Diencephalon (tissue), 1 donor: Measurements from ENCODE around the gene MMP7. TPM values are rescaled to one million over a fixed set of nuclear protein-coding genes. Genes with fewer than 3 reads are reported as not detected.

Source experiments
- total RNA-seq: library from RNA; depleted of rRNA; stranded (reverse); fragments of >200 nt; gene quantifications from one replicate; pipeline ENCODE4 v1.2.3, GENCODE V29; 2014

The MMP7 gene, protein sequence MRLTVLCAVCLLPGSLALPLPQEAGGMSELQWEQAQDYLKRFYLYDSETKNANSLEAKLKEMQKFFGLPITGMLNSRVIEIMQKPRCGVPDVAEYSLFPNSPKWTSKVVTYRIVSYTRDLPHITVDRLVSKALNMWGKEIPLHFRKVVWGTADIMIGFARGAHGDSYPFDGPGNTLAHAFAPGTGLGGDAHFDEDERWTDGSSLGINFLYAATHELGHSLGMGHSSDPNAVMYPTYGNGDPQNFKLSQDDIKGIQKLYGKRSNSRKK
- total RNA-seq, result not detected

DNA sequence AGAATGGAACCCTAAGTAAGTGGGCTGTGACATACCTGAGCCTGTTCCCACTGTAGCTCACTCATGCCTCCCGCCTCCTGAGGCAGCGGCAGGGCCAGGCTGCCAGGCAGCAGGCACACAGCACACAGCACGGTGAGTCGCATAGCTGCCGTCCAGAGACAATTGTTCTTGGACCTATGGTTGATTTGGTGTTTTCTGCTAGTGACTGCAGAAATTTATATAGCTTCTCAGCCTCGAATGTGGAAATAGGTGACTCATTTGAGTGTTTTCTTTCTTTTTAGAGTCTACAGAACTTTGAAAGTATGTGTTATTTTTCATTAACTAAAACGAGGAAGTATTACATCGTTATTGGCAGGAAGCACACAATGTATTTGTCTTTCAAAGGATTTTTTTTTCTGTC is at the start of gene MMP7:
TSS of gene MMP7 (minus strand) at position 190 of the 400 bp plus-strand sequence. CDS start at position 143, 47 bp downstream.

Other genes starting within 250 kb of the MMP7 start
- gene BIRC3, start 213.3 kb downstream of the MMP7 start, total RNA-seq, result 4.4 TPM
- gene BIRC2, start 183.5 kb downstream of the MMP7 start, total RNA-seq, result 110 TPM
- gene TMEM123, start 78.0 kb downstream of the MMP7 start, total RNA-seq, result 152 TPM
- not detected for gene MMP20, start 94.6 kb upstream of the MMP7 start, total RNA-seq
- gene MMP27, start 175.0 kb upstream of the MMP7 start, total RNA-seq, result not detected
- 0.23 TPM for gene MMP8, start 194.2 kb upstream of the MMP7 start, total RNA-seq
- gene MMP10, start 249.9 kb upstream of the MMP7 start, total RNA-seq, result 0.23 TPM